GM13976 (cell line): ENCODE results near the gene ARFGEF3.
A peak's percentile ranks its signal among the peaks of the same experiment; 100 is the strongest.

Experiments used
- DNase-seq: peaks from one replicate; pipeline ENCODE4 v3.0.0; 2012; ENCODE audit warnings: low spot score
- in situ Hi-C: fragments of 300-500 bp; cut with MboI; formaldehyde crosslinking; loops from one replicate; pipeline ENCODE4 v1.12.0; 2022; ENCODE audit warnings: low sequenced_read_pairs, mixed read lengths, inconsistent platforms; ENCODE audit not compliant: unreplicated experiment
- TF ChIP-seq, protein P1 (sequence below): IDR thresholded peaks from 2 replicates; pipeline ENCODE4 v1.5.1; 2012; ENCODE audit warnings: borderline replicate concordance, mild to moderate bottlenecking; ENCODE audit not compliant: insufficient read depth; ENCODE audit errors: extremely low read depth, missing control alignments, control extremely low read depth

ARFGEF3 gene

DNA sequence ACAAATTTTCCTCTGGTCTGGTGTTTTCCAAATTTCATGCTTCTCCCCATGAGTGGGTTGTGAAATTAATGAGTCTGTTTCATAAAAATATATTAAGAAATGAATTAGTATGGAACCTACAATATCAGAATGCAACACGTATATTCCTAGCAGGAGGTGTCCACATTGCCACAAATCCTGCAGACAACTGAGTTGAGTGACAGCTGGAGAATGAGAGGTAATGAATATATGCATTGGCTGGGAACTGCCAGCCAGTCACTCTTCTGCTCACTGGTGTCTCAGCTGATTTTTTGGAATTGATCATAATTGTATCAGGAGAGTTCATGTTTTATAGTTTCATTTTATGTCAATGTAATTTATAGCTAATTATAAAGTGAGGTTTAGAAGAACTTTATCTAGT, 6.3 kb upstream of the ARFGEF3 start:
- TF ChIP-seq, protein P1, sequence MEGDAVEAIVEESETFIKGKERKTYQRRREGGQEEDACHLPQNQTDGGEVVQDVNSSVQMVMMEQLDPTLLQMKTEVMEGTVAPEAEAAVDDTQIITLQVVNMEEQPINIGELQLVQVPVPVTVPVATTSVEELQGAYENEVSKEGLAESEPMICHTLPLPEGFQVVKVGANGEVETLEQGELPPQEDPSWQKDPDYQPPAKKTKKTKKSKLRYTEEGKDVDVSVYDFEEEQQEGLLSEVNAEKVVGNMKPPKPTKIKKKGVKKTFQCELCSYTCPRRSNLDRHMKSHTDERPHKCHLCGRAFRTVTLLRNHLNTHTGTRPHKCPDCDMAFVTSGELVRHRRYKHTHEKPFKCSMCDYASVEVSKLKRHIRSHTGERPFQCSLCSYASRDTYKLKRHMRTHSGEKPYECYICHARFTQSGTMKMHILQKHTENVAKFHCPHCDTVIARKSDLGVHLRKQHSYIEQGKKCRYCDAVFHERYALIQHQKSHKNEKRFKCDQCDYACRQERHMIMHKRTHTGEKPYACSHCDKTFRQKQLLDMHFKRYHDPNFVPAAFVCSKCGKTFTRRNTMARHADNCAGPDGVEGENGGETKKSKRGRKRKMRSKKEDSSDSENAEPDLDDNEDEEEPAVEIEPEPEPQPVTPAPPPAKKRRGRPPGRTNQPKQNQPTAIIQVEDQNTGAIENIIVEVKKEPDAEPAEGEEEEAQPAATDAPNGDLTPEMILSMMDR: no peak
- in situ Hi-C loops: no loop called here
- no peak for DNase-seq

GRCh38 chr6:138157986-138158638, 3.6 kb upstream of the ARFGEF3 start:
- TF ChIP-seq, protein P1: no peak
- DNase-seq: no peak
- in situ Hi-C loops: no loop called here

DNA sequence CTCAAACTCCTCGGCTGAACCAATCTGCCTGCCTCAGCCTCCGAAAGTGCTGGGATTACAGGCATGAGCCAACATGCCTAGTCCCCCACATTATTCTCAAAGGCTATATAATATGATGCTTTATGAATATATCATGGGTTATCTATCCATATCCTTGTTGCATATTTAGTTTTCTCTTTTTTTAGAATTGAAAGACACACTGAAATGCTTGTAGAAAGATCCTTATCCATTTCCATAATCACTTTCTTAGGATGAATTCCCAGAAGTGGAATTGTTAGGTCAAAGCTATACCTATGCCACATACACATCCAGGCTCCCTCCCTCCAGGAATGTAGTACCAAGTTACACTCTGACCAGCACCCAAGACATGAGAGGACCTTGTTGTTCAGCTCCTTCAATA, 2.5 kb upstream of the ARFGEF3 start:
- DNase-seq: no peak
- TF ChIP-seq, protein P1: no peak
- in situ Hi-C loops: no loop called here

- in situ Hi-C loops: no loop called here
- TF ChIP-seq, protein P1: no peak
- DNase-seq: no peak
Observed at GRCh38 chr6:138160329-138161087, 1.2 kb upstream of the ARFGEF3 start.

- TF ChIP-seq, protein P1: no peak
- in situ Hi-C loops: no loop called here
Observed at GRCh38 chr6:138161088-138161337, 726 bp upstream of the ARFGEF3 start.

DNA sequence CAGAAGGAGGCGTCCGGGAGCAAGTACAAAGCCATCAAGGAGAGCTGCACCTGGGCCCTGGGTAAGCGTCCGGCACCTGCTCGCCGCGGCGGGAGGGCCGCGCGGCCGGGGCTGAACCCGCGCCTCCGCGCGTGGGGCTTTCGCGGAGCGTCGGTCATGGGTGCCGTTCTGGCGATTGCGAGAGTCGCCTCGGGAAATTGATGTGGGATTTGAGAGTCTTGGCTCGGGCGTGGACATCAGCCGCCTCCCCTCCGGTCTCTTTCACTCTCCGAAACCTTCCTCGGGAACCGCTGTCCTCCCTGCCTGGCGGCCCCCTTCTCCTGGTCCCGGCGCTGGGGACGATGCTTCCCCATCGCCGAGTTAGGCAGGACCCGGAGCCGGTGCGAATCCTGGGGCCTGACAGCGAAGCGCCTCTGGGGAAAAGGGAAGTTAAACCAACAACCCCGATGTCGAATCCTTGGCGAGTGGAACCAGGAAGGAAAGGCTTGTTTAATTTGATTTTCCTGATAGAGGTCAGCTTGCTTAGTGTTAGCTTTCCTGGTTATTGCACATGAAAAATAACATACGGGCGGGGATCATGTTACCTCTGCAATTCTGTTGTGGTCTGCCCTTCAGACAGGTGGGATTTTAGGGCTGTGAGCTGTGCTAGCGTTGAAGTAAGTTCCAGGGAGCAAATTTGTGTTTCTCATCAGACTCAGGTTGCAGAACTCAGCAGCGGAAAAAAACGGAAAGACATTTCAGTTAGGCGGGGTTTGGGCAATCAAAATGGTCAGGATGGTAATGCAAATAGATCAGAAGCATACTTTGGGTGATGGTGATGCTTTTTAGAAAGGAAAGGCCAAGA, 594 bp downstream of the ARFGEF3 start:
- peak; percentile 11 for DNase-seq
- TF ChIP-seq, protein P1: no peak
- in situ Hi-C loops: no loop called here

More at GRCh38 chr6:138161088-138161337, 726 bp upstream of the ARFGEF3 start:
- peak; percentile 25 for DNase-seq
